Gastrocnemius medialis (tissue), 4 donors: ENCODE results near the gene CATSPER1. TPM values are rescaled to one million over a fixed set of nuclear protein-coding genes. Genes with fewer than 3 reads are reported as not detected.
A peak's percentile ranks its signal among the peaks of the same experiment; 100 is the strongest.

Experiments
- ATAC-seq, 2 donors: fragments of 150-250 bp; one replicate each; pipeline ENCODE4 v1.9.1; 2016
- DNase-seq, 2 donors: peaks; one replicate each; pipeline ENCODE4 v3.0.0-alpha.2; 2019
- H3K27ac ChIP-seq, 4 donors: fragments of 200-600 bp; sonication (generic); 1 replicate in 1 of 4; 2 replicates in 3 of 4; pipeline ENCODE4 v1.5.1; 2016 to 2018; ENCODE audit warnings: mild to moderate bottlenecking in 2 of 4, moderate library complexity in 1 of 4
- H3K27me3 ChIP-seq, 3 donors: fragments of 200-600 bp; sonication (generic) in 2 of 3; 1 replicate in 1 of 3; 2 replicates in 2 of 3; pipeline versions ENCODE4 v1.5.1 to v1.6.0; 2016 to 2019; ENCODE audit warnings: mild to moderate bottlenecking in 1 of 3, moderate library complexity in 1 of 3
- H3K36me3 ChIP-seq, 2 donors: fragments of 200-600 bp; sonication (generic) in 1 of 2; one replicate each; pipeline ENCODE4 v1.5.1; 2017 to 2018
- H3K4me1 ChIP-seq, 2 donors: fragments of 200-600 bp; sonication (generic) in 1 of 2; one replicate each; pipeline ENCODE4 v1.5.1; 2016 to 2017; ENCODE audit warnings: mild to moderate bottlenecking in 2 of 2
- H3K4me3 ChIP-seq, 4 donors: fragments of 200-600 bp; sonication (generic) in 3 of 4; 1 replicate in 1 of 4; 2 replicates in 3 of 4; pipeline ENCODE4 v1.5.1; 2016 to 2019; ENCODE audit warnings: mild to moderate bottlenecking in 2 of 4
- H3K9me3 ChIP-seq, 3 donors: fragments of 200-600 bp; sonication (generic) in 2 of 3; 1 replicate in 1 of 3; 2 replicates in 2 of 3; pipeline ENCODE4 v1.5.1; 2016 to 2019
- POLR2A ChIP-seq, 2 donors: fragments of 450-650 bp; IDR thresholded peaks; one replicate each; pipeline ENCODE4 v1.6.1; 2017; ENCODE audit warnings: antibody characterized with exemption in 2 of 2, mild to moderate bottlenecking in 2 of 2, moderate library complexity in 2 of 2
- in situ Hi-C, 4 donors: fragments of 200-750 bp; cut with MboI; loops; one replicate each; pipeline versions ENCODE4 v1.15.0 to v1.8.0; 2017; ENCODE audit warnings: low sequenced_read_pairs in 4 of 4
- intact Hi-C: fragments of 100-400 bp; cut with DNase I; formaldehyde crosslinking; loops from one replicate; pipeline ENCODE4 v1.15.1; 2023; ENCODE audit warnings: low total_unique reads
- total RNA-seq, 4 donors: library from RNA; depleted of rRNA; stranded (reverse); fragments of >200 nt; gene quantifications; one replicate each; pipeline versions ENCODE4 v1.1.0 to v1.2.3, GENCODE V29; 2016
- TF ChIP-seq, protein P1 (sequence below), 5 experiments: fragments of 450-650 bp in 3 of 5; fragments of 200-600 bp in 2 of 5; sonication (generic) in 2 of 5; IDR thresholded peaks in 4 of 5; conservative IDR thresholded peaks in 1 of 5; 1 replicate in 4 of 5; 2 replicates in 1 of 5; pipeline ENCODE4 v1.5.1; 2016 to 2019; ENCODE audit warnings: antibody characterized with exemption in 5 of 5, mild to moderate bottlenecking in 3 of 5, moderate library complexity in 3 of 5

The CATSPER1 gene
- total RNA-seq, 4 donors from 2014 or later: not detected

DNA sequence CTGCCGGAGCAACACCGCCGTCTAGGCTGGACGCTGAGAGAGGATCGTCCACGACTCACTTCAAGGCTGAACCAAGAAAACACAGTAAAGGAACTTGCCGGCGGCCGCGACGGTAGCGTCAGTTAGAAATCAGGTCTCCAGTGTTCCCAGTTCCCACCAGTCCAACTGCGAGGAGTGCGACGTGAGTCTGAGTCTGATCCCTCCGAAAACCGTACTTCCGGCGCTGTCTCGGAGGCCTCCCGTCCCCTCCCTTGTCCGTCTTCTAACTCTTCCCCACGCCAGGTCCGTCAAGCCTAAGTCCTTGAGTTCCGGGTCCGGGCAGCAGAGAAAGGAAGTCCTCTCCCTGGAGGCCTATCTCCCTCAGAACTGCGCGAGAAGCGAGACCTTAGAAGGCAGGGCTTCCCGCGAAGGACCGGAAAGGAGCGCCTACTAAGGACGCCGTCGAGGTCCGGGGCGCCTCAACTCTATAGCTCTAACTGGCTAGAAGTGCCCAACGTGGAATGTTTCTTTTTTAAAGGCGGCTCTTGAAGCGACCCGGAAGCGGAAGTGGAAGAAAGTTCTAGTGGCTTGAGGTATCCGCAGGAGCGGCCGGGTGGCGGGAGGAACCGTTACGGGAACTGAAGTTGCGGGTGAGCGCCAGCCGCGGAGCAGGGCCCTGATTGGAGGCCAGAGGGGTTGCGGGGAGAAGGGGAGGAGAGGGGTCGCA, 24.2 kb downstream of the CATSPER1 start, which contains the start of the genes BANF1 and EIF1AD:
BANF1 (plus strand) TSS at position 562 of the 706 bp plus-strand sequence. CDS start 748 bp downstream, outside the sequence.
EIF1AD (minus strand) TSS at position 216 of the 706 bp plus-strand sequence. CDS start 1,768 bp downstream, outside the sequence.
- peak; percentile 89 to 93 for ATAC-seq
- Histone ChIP-seq H3K27ac (peak within 1 kb of the TSS; percentile 91 to 99 (median 97)), H3K27me3 (no peaks in the 10 kb centered on the region), H3K4me1 (peaks cover 29 to 39% of the 10 kb centered on the region in 2 donors), H3K9me3 (no peaks in the 10 kb centered on the region), H3K36me3 (peaks cover 2 to 56% of the 10 kb centered on the region in 2 donors), H3K4me3 (peak within 1 kb of the TSS; percentile 80 to 97 (median 84))
- intact Hi-C loops: loop anchor here (1.0 to 5.0 kb wide), 6 partner anchors 41 to 340 kb away; partner anchors contain the start of genes C11orf68, DRAP1, FIBP and RELA
- peak; percentile 91 to 92 for DNase-seq
- TF ChIP-seq POLR2A (IDR thresholded peaks at IDR 0.05): peak; percentile 50 to 75
- TF ChIP-seq, protein P1, sequence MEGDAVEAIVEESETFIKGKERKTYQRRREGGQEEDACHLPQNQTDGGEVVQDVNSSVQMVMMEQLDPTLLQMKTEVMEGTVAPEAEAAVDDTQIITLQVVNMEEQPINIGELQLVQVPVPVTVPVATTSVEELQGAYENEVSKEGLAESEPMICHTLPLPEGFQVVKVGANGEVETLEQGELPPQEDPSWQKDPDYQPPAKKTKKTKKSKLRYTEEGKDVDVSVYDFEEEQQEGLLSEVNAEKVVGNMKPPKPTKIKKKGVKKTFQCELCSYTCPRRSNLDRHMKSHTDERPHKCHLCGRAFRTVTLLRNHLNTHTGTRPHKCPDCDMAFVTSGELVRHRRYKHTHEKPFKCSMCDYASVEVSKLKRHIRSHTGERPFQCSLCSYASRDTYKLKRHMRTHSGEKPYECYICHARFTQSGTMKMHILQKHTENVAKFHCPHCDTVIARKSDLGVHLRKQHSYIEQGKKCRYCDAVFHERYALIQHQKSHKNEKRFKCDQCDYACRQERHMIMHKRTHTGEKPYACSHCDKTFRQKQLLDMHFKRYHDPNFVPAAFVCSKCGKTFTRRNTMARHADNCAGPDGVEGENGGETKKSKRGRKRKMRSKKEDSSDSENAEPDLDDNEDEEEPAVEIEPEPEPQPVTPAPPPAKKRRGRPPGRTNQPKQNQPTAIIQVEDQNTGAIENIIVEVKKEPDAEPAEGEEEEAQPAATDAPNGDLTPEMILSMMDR (IDR thresholded peaks at IDR 0.05 in 4 of 5, conservative IDR thresholded peaks at IDR 0.05 in 1 of 5): no peak
- in situ Hi-C loops: no loop called here

DNA sequence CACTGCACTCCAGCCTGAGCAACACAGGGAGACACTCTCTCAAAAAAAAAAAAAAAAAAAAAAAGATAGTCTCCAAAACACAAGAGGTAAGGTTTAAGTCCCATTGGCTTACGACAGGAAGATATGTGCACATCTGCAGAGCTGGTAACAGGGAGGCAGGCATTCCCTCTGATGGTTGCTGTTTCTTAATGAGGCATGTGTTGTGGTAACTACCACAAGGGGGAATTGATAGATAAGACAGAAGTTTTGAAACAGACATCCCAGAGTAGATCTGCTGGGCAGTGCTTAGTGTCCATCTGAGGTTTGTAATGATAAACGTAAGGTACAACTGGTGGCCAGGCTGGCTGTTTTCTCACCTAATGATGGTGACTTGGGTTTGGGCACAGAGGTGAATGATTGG, 29.0 kb downstream of the CATSPER1 start:
- Histone ChIP-seq H3K9me3 (no peaks in the 10 kb centered on the region), H3K27ac (no peak overlapping the region), H3K4me3 (no peak overlapping the region), H3K4me1 (peaks cover 12 to 14% of the 10 kb centered on the region in 2 donors), H3K27me3 (no peaks in the 10 kb centered on the region), H3K36me3 (peaks cover 0 to 32% of the 10 kb centered on the region in 2 donors)
- in situ Hi-C loops: loop anchor here (10.0 to 25.0 kb wide), 3 partner anchors 112 to 285 kb away; partner anchors contain the start of genes KAT5 (in 4 of the 4), RNASEH2C (in 2 of the 4) and FIBP (in 1 of the 4)
- TF ChIP-seq, protein P1 (IDR thresholded peaks at IDR 0.05 in 4 of 5, conservative IDR thresholded peaks at IDR 0.05 in 1 of 5): no peak
- no peak for TF ChIP-seq POLR2A (IDR thresholded peaks at IDR 0.05)
- no peak for DNase-seq
- no peak for ATAC-seq
- intact Hi-C loops: no loop called here

DNA sequence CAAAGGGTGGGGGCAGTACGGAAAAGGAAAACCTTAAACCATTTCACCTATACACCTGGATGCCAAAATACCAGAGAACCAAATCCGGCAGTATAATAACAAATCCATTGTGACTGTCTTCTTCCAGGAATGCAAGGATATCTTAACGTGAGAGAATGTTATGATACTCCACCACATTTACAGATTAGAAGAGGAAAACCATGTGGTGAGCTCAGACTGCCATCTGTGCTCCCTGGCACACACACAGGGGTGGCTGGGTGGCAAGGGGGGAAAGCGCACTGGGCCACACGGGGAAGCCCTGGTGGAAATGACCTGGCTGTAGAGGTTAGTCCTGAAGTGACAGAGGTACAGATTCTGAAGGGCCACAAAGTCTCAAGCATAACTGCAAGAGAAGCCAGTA, 34.2 kb downstream of the CATSPER1 start:
- no peak for ATAC-seq
- no peaks in the 10 kb centered on the region for H3K4me1 ChIP-seq
- H3K4me3 ChIP-seq: no peak overlapping the region
- TF ChIP-seq, protein P1 (IDR thresholded peaks at IDR 0.05 in 4 of 5, conservative IDR thresholded peaks at IDR 0.05 in 1 of 5): no peak
- no peak for TF ChIP-seq POLR2A (IDR thresholded peaks at IDR 0.05)
- DNase-seq: no peak
- H3K36me3 ChIP-seq: no peaks in the 10 kb centered on the region
- in situ Hi-C loops: loop anchor here (10.0 to 25.0 kb wide), 3 partner anchors 107 to 280 kb away; partner anchors contain the start of genes KAT5 (in 4 of the 4), RNASEH2C (in 2 of the 4) and FIBP (in 1 of the 4)
- H3K27me3 ChIP-seq: no peaks in the 10 kb centered on the region
- no peak overlapping the region for H3K27ac ChIP-seq
- intact Hi-C loops: no loop called here
- no peaks in the 10 kb centered on the region for H3K9me3 ChIP-seq

DNA sequence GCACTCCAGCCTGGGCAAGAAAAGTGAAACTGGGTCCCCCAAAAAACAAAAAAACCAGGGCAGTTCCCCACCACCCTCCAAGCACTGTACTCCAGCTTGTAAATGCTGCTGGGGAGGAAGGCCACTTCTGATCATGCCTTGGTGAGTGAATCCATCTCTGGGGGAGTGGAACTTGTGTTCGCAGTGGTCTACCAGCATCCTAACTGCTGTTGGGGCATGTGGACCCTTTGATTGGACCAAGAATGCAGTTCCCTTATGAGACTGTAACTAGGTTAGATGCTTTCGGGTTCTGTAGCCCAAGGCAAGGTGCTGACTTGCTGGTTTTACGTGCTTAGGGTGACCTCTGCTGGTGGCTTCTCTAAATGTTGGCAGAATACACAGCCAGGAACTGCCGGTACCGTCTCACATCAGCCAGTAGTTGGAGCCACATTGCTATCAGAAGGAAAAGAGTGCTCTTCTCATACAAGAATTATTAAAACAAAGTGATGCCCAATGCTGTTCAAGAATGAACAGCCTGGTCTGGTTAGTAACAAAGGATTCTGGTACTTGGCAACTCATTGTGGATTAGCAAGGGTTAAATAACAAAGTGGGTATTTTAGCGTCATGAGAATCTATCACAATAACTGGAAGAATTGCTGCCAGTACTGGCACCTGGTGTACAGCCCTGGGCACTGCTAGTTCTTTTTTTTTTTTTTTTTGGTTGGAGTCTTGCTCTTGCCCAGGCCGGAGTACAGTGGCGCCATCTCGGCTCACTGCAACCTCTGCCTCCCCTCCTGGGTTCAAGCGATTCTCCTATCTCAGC, 37.3 kb downstream of the CATSPER1 start:
- H3K27ac ChIP-seq: peak overlapping the region in 3 of 4 donors; percentile 6 to 40 (median 32)
- peak; percentile 83 to 91 for DNase-seq
- no peaks in the 10 kb centered on the region for H3K4me1 ChIP-seq
- no peaks in the 10 kb centered on the region for H3K36me3 ChIP-seq
- H3K9me3 ChIP-seq: no peaks in the 10 kb centered on the region
- peak; percentile 100 for ATAC-seq
- no peaks in the 10 kb centered on the region for H3K27me3 ChIP-seq
- TF ChIP-seq, protein P1 (IDR thresholded peaks at IDR 0.05 in 4 of 5, conservative IDR thresholded peaks at IDR 0.05 in 1 of 5): peak; percentile 88 to 98 (median 93)
- no peak for TF ChIP-seq POLR2A (IDR thresholded peaks at IDR 0.05)
- H3K4me3 ChIP-seq: no peak overlapping the region
- in situ Hi-C loops (loop anchor here in 3 of 4 donors (5.0 to 25.0 kb wide), 3 partner anchors 104 to 277 kb away; partner anchors contain the start of genes FIBP (in 2 of the 3), KAT5 (in 2 of the 3) and RNASEH2C (in 2 of the 3)), intact Hi-C loops (loop anchor here (1.0 to 10.0 kb wide), 8 partner anchors 20 to 283 kb away; partner anchors contain the start of genes AP5B1, C11orf68, DRAP1 and FIBP)
